ENCODE results near the gene USP12.
A peak's percentile ranks its signal among the peaks of the same experiment; 100 is the strongest.

The USP12 gene

DNA sequence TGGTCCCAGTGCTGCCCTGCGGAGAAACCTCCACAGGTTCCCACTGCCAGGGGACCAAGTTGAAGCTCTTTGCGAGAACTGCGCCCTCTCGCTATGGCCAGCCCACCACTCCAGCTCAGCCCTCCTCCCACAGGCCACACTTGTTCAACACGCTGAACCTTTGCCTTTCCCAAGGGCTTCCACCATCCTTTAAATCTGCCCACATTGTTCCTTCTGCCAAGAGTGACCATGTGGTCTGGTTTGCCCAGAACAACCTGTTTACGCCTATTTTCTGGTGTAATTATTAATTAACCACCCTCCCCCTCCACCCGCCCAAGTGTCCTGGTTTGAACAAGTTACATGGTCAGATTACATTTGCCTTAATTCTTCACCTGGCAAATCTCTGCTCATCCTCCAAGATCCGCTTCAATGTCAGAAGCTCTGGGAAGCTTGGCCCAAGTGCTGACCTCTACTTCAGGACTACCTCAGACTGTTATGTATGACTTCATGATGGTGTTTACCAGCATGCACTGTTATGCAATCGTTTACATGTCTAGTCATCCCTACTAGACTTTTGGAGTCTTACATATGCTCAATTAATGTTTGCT is 12.0 kb upstream of the USP12 start:
- no peak for DNase-seq (ENCODE audit: low read depth)

DNA sequence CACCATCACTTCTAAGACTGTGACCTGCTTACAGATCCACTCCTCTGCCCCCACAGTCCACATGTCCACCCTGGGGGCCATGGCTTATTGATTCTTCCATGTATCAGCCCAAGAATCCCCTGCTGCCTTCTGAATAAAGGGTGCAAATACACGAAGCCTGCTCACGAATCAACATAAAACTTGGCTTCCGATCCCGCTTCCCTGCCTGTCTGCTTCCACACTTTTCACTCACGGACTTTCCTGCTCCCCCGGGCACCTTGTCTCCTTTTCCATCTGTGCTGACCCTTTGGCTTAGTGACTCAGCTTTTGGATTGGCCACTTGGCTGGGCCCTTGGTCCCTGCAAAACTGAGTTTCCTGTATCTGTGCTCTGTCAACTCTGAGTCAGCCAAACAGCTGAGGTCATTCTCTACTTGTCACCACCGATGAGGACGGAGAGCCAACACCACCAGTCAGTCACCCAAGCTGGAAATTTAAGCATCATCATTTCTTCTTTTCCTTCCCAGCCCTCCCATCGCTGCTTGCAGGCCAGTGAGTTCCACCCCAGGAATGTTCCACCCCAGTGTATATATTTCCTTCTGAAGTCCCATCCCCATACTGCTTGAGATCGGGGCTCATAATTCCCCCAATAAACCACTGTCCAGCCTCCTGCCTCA is 11.4 kb upstream of the USP12 start:
- DNase-seq (ENCODE audit: low read depth), result no peak

DNA sequence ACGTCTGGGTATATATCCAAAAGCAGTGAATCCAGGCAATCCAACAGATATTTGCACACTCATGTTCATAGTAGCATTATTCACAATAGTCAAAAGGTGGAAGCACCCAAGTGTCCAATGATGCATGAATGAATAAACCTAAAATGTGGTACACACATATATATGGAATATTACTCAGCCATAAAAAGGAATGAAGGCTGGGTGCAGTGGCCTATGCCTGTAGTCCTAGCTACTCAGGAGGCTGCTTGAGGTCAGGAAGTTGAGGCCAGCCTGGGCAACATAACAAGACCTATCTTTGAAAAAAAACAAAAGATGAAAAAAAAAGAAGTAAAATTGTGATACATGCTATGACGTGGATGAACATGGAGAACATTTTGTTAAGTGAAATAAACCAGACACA is 10.4 kb upstream of the USP12 start:
- no peak for DNase-seq (ENCODE audit: low read depth)

DNA sequence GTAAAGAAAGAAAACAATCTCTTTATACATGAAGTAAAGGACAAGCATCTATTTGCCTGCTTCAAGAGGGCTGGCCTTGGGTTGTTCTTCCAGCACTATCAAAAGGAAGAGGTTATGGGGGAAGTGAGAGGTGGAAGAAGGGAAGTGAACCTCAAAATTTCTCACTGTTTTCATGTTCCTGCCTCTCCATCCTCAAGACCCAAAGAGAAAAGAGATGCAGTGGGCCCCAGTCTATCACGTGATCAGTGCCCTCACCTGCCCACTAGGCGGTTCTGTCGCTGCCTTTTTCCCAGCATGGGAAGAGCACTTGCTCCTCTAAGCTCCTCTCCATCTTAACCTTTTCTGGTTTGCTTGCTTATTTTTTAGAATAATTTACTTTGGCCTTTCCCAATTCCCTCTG is 6.2 kb upstream of the USP12 start:
- no peak for DNase-seq (ENCODE audit: low read depth)

DNA sequence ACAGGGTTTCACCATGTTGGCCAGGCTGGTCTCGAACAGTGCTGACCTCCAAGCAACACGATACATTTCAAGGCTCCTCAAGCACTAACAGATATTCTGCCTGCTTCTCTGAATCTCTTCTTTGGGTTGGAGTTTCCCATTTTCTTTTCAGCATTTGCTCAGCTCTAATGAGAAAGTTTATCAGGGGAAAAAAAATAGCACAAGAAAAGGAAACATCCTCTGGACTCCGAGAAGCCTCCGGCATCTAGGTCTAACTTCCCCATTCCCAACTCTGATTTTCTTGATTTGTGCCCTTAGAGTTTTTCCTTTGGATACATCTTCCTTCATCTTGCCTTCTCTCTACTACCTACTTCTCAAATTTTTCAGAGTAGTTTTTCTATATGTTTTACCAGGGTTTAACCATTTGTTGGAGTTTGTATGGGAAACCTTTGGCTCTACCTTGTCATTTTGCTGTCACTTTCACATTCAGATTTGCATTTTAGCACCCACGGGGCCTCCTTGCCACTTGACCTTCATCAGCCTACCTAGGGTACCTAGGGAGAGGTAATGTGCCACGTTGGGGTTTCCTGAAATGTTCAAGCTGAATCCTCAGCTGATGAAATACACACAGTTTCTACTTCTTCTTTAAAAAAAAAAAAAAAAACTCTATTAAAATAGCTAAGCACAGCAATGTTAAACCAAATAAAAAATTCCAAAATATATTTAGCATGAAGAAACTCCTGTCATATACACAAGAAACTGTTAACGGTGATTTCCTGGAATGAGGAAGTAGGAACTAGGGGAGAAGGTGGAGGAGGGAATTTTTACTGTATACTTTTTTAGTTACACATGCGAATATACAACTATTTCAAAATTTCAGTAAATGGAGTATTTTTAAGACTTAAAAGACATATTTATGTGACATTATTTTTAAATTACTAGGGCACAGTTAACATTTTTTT is 5.1 kb upstream of the USP12 start:
- DNase-seq (ENCODE audit: low read depth), result no peak

DNA sequence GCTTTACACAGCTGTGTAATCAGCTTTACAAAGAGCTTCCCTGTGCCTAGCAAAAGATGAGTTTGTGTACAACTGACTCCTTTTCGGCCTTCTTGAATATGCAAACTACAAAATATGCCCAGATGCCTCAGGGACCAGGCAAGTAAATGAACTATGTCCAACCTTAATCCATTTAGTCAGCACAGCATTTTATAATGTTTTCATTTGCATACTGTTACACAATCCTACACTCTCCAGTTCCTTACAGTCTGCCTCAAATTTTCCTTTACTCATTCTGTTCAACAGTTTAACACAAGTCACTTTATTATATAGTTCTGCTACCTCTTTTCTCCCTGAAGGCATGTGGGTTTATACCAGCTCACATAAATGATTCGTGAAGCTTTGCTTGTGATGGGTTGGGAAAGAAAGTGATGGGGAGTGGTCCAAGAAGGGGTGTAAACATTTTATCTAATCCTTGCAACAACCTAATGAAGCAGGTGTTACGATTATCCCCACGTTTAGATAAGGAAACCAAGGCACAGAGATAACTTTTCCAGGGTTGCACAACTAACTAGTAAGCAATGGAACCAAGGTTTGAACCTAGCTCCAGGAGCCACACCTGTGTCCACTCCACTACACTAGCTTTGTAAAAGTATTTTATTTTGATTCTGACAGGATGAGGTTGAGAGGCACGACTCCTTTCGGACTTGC is 3.3 kb upstream of the USP12 start:
- no peak for DNase-seq (ENCODE audit: low read depth)

DNA sequence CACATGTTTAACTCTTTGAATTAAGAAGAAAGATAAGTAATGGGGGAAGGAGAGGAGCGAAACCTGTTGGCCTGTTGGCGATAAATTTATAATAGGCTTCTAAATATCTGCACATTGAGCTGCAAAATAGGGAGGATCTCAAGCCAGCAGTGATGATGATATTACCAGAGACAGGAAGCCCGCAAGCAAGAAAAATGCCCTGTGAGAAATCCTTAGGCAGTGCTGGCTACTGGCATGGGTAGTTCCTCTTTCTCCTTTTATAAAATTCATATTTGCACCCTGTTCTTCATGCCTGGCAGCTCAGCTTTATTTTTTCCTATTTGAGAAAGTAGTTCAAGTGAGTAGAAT is 858 bp upstream of the USP12 start:
- DNase-seq (ENCODE audit: low read depth), result no peak

DNA sequence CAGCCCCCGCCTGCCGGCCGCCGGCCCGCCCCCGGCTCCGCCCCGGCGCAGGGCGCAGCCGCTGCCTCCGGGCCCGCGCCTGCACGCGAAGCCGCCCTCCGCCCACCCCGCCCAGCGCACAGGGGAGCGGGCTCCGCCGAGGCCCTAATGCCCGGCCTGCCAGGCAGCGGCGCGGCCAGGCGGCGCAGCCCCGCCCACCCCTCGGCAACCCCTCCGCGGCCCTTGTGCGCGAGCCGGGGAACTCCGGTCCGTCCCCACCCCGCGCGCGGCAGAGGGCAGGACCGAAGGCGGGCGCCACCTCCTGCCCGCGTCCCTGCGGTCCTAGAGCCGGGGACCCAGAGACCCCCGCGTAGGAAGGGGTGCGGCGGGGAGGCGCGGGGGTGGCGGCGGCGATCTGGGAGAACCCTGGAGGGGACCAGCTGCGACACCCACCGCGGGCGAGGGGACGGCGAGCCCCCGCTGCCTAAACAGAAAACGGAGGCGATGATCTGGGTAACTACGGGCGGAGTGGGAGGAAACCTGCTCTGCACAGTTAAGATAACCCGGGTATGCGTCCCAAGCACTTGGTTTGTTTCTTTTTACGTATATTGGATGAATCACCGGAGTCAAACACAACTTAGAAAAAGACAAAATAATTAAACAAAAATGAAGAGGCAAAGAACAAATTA is 350 bp upstream of the USP12 start:
- DNase-seq (ENCODE audit: low read depth), result peak; percentile 92

DNA sequence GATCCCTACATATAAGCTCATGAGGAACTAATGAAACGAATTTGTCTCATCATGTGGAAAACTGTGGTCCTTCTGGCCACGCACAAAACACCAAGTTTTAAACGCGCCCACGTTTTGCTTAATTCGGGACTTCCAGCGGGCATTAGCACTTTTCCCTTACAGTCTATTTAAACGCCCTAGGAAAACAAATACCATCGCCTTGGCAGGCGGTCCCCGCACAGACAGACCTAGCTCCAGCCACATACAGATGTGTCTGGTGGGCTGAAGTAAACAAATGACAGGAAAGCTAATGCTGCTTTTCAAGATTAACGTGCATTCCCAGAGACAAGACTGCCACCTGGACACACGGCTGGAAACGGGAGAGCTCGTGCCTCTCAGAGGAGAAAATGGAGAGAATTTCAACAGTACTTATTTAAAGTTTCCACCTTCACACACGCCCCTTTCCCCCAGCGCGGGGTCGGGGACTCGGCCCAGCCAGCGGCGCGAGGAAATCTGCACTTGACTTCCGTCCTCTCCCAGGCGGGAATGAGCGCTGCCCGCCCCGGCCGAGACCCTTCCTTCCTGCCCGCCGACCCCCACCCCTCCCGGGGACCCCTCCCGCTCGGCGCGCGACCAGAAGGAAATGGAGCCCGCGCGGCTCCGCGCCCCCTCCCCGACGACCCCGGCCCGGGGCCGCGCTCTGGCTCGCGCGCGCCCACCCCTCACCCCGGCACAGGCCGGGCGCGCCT is 931 bp downstream of the USP12 start:
- DNase-seq (ENCODE audit: low read depth), result no peak

DNA sequence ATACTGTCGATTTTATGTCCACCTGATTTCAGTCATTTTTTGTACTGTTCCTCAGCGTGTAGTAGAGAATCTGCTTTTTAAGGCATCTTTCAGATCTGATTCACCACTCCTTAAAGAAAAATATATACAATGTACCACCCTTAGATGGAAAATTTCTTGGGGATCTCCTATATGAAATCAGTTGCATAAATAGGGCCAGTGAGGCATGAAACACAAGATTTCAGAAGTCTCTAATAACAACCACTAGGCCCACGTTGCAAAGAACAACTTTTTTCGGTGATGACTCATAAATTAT is 1.4 kb downstream of the USP12 start:
- DNase-seq (ENCODE audit: low read depth), result no peak

DNA sequence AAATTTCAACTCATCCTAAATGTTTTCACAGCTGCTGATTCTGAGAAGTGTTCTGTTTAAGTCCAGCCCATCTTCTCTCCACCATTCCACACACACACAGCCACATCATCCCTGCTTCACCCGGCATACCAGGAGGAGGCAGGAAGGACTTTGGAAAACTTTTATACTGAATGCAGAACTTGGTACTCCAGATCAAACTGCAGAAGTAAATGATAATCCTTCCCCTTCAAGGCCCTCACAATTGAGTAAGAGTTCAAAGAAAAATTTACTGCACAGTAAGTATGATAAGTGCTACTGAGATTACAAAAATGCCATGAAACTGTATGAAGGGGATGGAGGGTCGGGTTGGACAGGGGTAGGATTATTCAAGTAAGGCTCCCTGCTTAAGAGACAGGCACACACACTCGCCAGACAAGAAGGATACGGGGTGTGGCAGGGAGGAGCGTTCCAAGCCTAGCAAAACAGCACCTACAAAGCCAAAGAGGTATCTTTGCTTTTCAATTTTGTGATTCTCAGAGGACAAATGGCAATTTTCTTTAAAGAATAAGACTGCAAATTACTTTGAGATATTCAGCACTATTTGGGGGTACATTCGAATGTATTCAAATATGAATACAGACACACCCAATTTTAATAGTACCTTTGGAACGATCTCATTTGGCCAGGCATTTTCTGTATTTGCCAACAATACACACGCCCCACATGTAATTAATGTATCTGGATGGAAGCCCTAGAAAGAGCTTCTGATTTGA is 2.5 kb downstream of the USP12 start:
- DNase-seq (ENCODE audit: low read depth), result no peak

DNA sequence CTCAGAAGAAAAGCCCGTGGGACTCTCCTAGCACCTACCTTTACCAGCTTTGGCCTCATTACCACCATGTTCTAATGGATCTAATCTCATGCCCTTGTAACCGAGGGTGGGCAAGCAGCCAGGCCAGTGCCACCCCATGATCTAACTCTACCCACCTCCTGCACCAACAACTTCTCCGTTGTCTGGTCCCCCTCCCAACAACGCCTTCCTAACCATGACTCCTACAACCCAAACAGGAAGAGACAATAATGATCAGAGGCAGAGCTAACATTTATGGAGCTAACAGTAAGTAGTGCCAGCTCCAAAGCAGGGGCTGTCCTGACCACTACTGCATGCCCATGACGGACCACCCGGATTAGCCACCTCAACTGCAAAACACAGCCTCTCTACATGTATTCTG is 3.5 kb downstream of the USP12 start:
- no peak for DNase-seq (ENCODE audit: low read depth)

DNA sequence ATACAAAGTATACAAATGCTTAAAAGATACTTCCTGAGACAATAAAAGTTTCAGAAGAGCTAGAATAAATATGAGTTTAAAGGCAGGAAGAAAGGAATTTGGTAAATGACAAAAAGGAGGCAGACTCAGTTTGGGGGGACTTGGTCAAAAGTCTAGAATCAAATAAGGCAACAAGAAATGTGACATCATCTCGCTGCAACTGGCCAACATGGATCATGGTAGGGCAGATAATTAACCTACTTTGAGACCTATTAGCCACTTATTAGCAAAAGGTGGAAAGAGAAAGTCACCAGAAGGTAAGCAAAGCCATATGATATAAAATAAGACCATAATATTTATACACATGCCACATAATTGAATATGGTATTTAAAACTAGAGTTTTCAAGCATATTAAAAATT is 5.3 kb downstream of the USP12 start:
- no peak for DNase-seq (ENCODE audit: low read depth)

DNA sequence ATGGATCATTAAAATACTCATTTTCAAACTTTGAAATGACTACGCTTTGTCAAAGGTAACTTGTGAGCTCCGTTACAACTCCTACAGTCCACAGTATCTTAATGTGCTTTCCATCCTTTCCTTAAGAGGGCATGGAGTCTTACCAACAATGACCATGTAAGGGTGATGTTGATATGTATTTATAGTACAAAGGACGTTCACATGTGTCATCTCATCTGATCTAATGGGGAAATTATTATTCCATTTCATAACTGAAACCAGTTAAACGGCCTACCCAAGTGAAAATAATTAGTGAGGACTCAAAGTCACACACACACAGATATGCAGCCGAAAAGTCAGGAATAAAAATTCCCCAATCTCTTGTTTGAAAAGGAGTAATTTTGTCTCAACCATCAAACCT is 9.6 kb downstream of the USP12 start:
- DNase-seq (ENCODE audit: low read depth), result no peak

DNA sequence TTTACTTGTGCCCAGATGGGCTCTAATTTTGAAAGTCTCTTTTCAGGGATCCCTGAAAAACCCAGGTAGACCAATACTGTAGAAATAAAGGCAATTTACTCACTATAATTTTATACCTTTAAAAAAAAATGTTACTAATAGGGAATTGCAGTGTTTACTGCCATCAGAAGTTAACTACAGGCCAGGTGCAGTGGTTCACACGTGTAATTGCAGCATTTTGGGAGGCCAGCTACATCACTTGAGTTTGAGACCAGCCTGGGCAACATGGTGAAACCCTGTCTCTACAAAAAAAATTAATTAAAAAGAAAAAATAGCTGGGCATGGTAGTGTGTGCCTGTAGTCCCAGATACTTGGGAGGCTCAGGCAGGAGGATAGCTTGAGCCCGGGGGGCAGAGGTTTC is 10.2 kb downstream of the USP12 start:
- no peak for DNase-seq (ENCODE audit: low read depth)

DNA sequence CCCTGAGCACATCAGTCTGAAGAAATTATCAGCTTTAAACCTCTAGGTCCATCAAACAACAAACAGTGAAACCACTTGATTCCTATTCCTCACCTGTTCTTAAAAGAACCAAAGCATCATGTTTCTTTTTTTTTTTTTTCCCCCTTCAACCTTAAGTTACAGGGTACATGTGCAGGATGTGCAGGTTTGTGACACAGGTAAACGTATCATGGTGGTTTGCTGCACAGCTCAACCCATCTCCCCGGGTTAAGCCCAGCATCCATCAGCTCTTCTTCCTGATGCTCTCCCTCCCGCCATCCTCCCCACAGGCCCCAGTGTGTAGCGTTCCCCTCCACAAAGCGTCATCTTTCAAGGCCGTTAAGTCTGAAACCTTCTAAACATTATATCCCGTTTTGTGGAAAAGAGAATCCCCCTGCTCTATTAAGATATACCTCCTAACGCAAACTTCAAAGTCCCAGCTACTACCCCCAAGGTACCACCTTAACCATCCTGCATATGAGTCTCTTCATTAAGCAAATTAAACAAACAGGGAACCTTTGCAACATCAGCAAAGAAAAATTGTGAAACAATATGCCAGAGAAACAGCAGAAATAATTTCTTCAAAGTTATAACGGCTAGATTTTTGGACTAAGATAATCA is 10.8 kb downstream of the USP12 start:
- no peak for DNase-seq (ENCODE audit: low read depth)

DNA sequence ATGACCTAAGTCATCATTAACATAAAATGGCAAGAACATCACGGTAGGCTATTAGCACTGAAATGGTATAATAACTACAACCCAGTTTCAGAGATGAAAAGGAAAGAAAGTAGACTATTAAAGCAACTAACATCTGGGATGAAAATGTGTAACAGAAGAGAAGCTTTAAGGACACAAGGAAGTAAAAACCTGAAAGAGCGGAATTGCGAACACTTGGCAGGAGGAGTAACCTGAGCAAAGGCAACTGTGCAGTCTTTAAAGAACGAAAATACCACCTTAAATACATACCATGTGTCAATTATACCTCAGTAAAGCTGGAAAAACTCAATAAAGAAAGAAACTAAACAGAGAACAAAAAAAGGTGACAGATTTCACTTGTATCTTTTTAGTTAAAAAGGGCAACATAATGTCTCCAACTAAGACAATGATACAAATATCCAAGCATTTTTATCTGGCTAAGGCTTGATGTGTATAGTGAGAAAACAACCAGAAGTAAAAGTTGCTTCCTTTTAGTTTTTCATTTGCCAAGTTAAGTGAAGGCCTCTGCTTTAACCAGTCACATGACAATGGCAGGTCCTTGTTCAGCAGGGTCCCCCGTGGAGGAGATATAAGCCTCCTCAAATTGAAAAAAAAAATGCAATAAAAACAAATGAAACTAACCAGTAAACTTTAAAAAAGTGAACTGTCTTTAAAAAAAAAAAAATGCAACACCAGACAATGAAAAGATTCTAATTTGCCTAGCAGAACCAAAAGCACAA is 11.6 kb downstream of the USP12 start:
- DNase-seq (ENCODE audit: low read depth), result no peak

DNA sequence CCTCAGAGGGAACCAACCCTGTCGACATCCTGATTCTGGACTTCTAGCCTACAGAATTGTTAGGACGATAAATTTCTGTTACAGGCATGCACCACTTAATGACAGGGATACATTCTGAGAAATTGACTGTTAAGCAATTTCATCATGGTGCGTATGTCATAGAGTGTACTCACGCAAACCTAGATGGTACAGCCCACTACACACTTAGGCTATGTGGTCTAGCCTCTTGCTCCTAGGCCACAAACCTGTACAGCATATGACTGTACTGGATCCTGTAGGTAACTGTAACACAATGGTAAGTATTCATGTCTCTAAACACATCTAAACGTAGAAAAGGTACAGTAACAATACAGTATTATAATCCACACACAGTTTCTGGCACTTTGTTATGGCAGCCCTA is 13.3 kb downstream of the USP12 start:
- no peak for DNase-seq (ENCODE audit: low read depth)

DNA sequence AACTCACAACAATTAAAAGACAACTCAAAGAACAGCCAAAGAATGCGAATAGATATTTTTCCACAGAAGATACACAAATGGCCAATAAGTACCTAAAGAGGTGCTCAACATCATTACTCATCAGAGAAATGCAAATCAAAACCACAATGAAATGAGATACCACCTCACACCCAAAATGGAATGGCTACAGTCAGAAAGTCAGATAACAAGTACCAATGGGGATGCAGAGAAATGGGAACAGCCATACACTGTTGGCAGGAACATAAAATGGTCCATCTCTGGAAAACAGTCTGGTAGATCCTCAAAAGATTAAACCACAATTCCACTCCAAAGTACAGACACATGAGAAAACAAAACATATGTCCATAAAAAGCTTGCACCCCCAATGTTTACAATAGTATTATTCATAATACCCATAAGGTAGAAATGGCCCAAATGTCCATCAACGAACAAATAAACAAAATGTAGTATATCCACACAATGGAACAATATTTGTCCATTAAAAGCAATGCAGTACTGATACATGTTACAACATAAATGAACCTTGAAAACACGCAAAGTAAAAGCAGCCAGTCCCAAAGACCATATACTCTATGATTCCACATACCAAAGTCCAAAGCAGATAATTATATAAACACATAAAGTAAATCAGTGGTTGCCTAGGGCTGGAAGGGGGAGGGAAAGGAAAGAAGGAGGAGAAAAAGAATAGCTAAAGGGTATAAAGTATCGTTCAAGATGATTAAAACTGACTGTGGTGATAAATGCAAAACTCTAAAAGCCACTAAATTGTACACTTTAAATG is 19.6 kb downstream of the USP12 start:
- DNase-seq (ENCODE audit: low read depth), result no peak

Data from activated T-helper 1 cell treated with Interleukin-2 at 50 U/mL for 16 hours (primary cell).